Measurements from ENCODE around the gene PDIK1L.

PDIK1L gene

GRCh38 chr1:26124418-26125331 is 13.1 kb downstream of the PDIK1L start:
- DNase-seq = no peak

DNA sequence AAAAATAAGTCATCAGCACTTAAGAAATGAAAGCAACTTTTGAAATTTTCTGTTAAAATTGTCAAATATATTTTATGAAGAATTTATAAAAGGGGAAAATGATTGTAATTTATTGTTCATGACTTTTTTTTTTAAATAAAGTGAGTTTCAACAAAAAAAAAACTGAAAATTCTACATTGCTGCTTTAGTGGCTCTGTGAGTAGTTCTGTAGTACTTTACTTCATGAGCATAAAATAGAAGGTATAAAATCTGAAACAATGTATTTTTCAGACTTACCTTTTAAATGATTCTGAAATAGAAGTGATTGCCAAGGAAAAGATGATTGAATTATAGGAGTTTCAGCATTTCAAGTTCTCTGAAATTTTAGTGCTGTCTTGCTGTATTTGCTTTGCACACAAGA is 13.8 kb downstream of the PDIK1L start:
- DNase-seq = no peak

DNA sequence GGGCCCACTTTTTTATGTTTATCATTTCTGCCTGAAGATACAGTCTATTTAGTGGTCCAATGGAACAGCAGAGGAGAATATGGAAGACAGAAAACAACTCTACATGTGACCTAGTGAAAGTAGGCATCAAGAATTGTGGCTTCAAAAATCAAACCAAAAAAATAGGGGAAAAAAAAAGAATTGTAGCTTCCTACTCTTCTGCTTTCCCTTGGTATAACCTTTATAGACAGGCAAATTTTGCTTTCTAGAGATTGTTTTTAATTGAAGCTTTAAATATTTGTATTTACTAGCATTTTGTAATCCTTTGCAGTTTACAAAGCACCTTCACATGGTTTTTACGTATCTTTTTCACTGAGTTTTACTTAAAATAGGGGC is 14.3 kb downstream of the PDIK1L start:
- no peak for DNase-seq

DNA sequence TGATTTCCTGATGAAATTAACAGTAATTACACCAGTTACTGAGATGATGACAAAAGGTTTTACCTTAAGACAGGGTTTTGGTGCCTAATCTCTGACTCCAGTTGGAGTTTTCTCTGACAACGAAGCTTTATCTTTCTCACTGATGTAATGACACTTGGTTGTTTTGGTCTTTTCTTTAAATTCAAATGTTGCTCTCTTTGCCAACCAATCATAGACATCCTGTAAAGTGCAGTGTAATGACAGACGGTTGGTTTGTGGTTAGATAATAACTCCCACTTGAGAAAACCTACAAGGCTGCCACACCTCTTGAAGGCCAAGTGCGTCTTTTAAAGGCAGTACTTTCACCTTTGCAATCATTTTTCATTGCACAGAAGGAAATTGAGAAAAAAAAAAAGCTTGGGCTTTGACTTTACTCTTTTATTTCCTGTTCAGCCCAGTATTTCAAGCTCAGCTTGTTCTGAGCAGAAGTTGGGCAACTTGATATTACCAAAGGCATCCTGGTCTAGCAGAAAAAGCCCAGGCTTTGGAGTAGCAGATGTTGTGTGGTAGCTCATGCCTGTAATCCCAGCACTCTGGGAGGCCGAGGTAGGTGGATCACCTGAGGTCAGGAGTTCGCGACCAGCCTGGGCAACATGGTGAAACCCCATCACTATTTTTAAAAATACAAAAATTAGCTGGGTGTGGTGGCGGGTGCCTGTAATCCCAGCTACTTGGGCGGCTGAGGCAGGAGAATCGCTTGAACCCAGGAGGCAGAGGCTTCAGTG is 14.9 kb downstream of the PDIK1L start:
- no peak for DNase-seq

DNA sequence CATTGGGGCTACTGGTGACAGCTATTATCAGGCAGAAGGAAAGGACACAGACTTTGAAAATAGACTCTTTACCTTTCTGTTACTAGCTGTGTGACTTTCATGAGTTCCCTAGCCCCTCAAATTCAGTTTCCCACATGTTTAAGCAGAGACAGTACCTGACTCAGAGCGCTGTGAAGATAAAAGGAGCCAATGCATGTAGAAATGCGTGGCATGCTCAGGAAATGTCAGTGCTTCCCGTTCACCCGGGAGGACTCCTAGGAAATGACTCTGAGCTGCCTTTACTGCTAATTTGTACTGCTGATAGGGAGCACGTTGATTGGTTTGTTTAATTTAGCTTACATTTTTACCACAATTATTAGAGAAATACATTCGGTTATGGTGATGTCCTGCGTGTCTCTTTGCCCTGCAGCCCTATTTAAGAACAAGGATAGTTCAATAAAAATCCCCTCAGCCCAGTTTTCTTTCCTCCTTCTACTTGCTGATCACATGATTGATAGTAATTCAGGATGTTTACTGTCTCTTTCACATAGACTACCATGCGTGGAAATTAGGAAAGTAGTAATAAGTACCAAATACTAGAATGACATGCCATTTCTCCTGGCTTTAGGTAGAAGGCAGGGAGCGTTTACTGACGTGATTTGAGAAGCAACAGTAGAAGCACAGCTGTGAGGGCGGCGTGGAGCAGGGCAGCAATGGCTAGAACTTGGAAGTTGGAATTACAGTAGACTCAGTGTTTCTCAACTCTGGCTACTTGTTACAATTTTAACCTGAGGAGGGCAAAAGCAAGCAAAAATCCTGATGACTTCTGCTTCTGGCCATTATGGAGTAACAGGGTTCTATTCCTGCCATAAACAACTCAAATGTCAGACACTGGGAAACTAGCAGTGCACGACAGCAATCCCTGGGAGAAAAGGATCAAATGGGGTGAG is 15.9 kb downstream of the PDIK1L start:
- no peak for DNase-seq

- no peak for DNase-seq
These were observed 18.2 kb downstream of the PDIK1L start for GRCh38 chr1:26129778-26130177.

DNA sequence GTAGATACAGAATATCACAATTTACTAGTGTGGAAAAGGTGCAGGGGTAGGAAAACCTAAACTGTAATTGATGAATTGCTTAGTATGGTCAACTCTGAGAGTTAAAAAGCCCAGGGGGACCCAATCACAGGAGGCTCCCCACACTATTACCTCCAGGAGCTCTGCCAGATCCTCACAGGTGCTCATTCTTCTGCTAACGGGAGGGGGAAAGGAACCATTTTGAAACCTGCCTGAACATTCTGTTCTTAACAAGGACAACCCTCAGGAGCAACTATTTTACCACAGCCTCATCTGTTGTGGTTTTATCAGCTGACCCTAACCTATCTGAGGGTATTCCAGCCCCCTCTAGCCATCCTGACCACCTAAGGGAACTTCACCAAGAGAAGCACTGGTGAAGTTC is 19.1 kb downstream of the PDIK1L start:
- DNase-seq = no peak

DNA sequence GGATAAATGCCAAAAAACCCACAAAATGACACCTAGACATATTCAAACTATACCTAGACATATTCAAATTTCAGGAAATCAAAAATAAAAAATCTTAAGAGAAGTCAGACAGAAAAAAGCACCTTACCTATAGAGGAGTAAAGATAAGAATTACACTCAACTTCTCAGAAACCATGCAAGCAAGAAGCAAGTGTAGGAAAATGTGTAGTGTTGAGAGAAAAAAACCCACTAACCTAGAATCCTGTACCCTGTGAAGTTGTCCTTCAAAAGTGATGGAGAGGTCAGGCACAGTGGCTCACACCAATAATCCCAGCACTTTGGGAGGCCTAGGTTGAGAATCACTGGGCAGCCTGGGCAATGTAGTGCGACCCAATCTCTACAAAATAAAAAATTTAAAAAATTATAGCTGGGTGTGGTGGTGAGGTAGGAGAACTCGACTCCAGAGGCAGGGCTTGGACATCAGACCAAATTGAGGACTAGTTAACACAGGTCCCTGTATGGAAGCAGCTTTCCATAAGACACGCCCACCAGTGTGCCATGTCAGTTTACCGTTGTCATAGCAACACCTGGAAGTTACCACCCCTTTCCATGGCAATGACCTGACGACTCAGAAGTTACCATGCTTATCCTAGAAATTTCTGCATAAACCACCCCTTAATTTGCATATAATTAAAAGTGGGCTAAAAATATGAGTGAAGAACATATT is 20.7 kb downstream of the PDIK1L start:
- no peak for DNase-seq

GRCh38 chr1:26132834-26133167 is 21.2 kb downstream of the PDIK1L start:
- no peak for DNase-seq

GRCh38 chr1:26134466-26134865 is 22.8 kb downstream of the PDIK1L start:
- no peak for DNase-seq

DNA sequence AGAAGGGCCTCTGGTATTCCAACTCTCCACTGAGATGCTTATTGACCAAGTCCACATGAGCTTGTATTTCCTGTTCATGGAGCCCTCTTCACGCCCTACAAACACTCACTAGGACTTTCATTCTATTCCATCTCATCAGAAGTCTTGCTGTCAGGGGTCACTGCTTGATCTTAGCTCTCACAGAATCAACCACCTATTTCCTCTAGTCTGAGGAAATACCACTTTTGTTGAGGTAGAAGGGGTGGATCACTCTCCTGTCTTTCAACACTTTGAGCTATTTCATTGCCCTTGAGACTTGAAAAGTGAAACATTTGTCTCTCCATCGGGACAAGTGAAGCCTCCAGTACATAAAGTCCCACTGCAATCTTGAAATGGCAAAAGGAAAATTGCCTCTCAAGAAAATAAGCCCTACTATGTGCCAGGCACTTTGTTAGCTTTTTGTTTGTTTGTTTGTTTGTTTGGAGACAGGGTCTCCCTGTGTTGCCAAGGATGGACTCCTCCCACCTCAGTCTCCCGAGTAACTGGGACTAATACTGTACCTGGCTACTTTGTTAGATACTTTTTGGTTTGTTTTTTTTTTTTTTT is 27.4 kb downstream of the PDIK1L start:
- no peak for DNase-seq

- DNase-seq = no peak
These were observed 30.5 kb downstream of the PDIK1L start for GRCh38 chr1:26142159-26142558.

DNA sequence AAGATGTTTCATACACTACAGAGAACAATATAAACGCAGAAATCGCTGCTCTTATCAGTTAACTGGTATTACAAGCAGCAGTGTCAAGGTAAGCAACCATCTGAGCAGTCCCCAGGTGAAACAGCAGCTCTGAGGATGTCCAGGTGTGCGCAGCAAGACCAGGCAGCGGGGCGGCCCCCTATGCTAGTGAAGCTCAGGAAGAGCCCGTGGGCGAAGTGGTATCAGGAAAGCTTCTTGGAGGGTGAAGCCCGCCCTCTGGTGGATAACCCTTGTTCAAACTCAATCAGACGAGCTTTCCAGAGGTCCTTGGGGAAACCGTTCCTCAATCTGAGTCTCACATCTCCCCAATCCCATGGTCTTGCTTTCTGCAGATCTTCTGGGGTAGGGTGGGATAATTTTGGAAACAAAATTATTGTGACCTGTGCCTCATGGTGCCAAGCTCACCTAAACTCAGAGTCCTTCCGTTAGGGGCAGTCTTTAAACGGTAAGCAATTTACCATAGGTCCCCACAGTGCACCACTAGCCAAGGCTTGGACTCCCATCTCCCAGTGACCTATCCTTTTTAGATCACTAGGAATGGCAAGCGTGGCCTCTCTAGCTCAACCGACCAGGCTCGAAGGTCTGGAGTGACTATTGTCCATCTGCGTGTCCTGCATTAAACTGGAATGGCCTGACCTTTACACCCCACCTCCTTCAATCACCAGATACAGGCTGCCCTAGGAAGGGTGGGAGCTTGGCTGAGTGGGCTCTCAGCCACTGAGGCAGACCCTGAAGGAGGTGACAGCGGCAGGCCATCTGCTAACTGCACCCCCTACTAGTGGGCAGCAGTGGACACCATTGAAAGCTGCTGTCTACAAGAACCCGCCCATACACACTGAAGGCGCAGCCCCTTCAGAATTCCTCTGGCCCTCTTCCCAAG is 33.7 kb downstream of the PDIK1L start:
- peak; percentile 87 for DNase-seq

DNA sequence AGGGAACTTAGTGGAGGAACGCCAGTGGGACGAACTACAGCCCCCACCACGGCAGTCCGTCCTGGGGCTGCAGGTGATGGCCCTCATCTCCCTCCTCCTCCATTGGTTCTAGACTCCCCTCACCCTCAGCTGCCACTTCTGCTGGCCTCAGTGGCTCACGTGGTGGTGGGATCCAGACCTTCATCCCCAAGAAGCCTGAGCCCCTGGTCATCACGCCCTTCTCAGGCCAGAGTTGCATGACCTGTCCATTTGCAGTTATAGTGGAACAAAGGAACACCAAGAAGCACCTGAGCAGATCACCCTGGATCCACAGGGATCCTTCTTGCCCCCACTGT is 34.3 kb downstream of the PDIK1L start:
- no peak for DNase-seq

- DNase-seq = no peak
These were observed 37.3 kb downstream of the PDIK1L start for GRCh38 chr1:26148887-26149286.

DNA sequence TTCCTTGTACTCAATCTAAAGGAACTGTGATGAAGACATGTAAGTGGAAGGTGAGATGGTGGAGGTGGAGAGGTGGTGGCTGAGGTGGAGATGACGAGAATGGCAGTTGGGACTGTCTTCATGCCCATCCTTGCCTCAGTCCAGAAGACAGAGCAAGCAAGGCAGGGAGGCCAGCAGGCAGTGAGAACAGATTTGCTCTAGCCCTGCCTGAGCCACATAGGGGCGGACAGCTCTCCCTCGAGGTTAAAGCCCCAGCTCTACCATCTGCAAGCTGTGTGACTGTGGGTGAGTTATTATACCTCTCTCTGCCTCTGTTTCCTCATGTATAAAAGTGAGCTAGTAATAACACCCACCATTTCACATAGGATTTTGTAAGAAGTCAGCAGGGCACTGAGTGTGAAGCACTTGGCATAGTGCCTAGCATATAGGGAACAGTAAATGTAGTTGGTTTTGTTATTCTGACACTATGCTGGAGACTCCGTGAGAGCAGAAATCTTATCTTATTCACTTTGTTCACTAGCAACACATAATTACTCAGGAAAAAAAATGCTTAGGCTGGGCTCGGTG is 42.4 kb downstream of the PDIK1L start:
- DNase-seq = no peak

DNA sequence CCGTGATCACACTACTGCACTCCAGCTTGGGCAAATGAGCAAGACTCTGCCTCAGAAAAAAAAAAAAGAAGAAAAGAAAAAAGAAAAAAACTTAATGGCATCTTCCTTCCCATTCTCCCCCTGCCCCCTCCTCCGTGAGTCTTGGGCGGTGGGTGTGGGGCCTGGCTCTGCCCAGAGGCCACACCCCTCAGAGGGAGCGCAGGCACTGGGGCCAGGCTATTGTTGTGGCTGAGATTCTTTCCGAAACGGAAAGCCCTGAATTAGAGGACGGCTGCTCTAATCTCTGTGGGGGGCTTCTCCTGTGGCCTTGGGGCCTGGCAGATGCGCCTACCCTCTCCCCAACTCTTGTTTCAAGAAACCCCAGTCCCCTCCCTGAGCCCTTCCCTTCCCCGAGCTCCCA is 43.1 kb downstream of the PDIK1L start:
- DNase-seq = no peak

DNA sequence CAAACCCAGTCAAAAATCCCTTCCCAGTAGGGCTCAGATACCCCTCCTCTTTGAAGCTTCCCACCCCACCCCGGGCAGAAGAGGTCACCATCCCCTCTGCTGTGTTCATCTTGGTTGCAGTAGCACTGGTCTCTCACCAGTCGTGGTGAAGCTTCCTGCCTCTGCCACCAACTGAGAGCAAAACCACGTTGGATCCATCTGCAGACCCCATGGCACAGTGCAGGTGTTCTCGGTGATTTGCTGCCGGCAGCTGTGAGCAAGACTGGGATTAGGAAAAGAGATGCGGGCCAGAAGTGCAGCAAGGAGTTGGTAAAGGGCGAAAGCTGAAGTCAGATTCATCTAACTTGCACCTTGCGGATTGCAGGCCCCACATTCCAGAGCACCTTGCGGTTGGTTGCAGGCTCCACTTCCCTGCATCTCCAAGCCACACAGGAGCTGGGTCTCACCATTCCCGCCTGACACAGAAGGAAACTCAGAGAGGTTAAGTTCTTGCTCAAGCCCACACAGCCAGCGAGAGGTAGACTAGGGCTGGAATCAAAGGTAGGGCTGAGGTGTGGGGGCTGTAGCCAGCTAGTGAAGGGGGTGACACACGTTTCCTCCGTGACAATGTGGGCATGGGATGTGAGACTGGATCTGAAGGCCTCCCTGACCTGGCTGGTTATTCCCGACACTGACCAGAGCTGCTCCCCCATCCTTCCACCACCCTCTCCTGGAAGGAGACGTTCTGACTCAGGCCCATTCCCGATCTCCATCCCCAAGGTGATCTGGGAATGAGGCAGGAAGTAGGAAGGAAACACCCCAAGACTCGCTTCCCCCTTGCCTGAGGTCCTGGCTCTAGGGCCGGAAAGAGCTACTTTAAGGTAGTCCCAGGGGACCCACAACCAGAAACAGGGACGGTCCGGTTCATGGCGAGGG is 44.0 kb downstream of the PDIK1L start:
- DNase-seq = no peak

DNA sequence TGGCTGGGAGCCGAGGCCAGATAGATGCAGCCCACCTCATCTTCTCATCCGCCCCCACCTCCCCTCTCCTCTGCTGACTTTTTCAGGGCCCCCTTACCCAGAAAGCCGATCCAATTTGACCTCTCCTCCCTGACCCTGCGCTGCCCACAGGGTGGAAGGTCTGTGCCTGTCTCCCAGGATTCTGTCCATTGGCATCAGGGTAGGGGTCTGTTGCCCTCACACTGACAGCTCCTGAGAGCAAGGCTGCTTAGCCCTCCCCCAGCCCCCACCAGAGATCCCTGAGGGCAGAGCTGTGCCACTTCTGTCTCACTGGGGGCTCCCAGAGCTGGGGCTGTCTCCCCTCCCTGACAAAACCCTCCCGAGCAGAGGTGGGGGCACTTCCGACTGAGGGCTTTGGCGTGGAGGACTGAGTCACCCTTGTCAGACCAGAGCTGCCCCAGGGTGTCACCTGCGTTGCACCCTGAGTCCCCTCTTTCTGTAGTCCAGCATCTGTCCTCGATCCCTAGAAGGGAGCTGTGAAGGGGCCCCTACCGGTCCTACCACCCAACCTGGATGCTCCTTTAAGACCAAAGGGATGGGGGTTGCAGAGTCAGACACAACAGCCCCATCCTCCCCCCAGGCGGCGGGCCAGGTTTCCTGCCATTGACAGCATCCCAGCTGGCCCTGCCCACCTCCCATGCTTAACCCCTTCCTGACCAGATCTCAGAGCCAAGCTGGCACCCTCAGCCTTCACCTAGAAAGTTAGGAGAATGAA is 44.8 kb downstream of the PDIK1L start:
- peak; percentile 38 for DNase-seq
